H1 (cell line): Measurements from ENCODE around the gene HIC2.
"Not testable (repeated sequence)": the region's sequence is repeated elsewhere in the genome, so short reads cannot be mapped to it uniquely, and the experiment has no call there.

Source experiments
- GTF2F1 ChIP-seq: IDR thresholded peaks from 2 replicates; pipeline ENCODE4 v1.6.1; 2012; ENCODE audit warnings: low read depth, low read length, improper control_type of control experiment, borderline replicate concordance
- JUN ChIP-seq: IDR thresholded peaks from 2 replicates; pipeline ENCODE4 v1.6.1; 2011; ENCODE audit warnings: low read depth, mild to moderate bottlenecking, improper control_type of control experiment, low read length
- POLR2AphosphoS5 ChIP-seq: IDR thresholded peaks from 2 replicates; pipeline ENCODE4 v1.6.1; 2011; ENCODE audit warnings: low read depth, low read length
- SIRT6 ChIP-seq: IDR thresholded peaks from one replicate; pipeline ENCODE4 v1.7.1; 2012; ENCODE audit warnings: low read length, inconsistent platforms
- TF ChIP-seq, protein P1 (sequence below), 3 experiments: IDR thresholded peaks; 1 replicate in 2 of 3; 2 replicates in 1 of 3; pipeline versions ENCODE4 v1.5.1 to v1.6.1; 2011; ENCODE audit warnings: low read length in 3 of 3, mild to moderate bottlenecking in 3 of 3, inconsistent platforms in 2 of 3, low read depth in 1 of 3, moderate library complexity in 1 of 3; ENCODE audit not compliant: insufficient read depth in 1 of 3; ENCODE audit errors: control extremely low read depth in 1 of 3

DNA sequence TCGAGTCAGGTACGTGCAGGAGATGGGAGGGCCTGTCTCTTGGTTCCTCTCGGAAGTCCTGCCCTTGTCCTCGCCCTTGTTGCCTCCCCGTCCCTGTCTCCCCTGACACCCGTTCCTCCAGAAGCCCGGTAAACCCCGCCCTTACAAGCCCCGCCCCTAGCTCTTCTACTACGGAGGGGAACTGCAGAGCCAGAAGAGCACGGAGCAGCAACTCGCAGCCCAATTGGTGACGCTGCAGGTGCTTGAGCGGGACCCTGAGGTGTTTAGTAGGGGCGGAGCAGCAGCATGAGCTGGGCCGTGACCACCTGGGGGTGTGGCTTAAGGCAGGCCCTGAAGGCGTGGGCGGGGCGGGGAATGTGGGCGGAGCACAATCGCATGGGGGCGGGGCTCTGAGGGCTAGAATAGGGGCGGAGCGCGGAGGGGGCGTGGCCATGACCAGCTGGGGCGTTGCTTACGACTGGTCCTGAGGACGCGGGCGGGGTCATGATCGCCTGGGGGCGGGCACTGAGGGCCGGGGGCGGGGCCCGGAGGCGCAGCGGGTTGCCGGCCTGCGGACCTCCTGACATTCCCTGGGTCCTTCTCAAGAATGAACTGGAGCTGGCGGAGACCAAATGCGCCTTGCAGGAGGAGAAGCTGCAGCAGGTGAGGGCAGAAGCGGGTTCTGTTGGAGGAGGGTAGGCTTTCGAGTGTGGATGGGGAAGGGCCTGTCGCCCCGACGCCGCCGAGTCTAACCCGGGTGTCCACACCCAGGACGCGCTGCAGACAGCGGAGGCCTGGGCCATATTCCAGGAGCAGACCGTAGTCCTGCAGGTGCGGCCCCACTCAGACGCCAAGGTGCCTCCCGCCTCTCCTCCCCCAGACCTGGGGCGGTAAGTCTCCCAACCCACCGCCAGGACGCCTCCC is 51.3 kb downstream of the HIC2 start:
- TF ChIP-seq, protein P1, sequence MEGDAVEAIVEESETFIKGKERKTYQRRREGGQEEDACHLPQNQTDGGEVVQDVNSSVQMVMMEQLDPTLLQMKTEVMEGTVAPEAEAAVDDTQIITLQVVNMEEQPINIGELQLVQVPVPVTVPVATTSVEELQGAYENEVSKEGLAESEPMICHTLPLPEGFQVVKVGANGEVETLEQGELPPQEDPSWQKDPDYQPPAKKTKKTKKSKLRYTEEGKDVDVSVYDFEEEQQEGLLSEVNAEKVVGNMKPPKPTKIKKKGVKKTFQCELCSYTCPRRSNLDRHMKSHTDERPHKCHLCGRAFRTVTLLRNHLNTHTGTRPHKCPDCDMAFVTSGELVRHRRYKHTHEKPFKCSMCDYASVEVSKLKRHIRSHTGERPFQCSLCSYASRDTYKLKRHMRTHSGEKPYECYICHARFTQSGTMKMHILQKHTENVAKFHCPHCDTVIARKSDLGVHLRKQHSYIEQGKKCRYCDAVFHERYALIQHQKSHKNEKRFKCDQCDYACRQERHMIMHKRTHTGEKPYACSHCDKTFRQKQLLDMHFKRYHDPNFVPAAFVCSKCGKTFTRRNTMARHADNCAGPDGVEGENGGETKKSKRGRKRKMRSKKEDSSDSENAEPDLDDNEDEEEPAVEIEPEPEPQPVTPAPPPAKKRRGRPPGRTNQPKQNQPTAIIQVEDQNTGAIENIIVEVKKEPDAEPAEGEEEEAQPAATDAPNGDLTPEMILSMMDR (IDR thresholded peaks at IDR 0.05; ENCODE audit: control extremely low read depth in 1 of 3, insufficient read depth in 1 of 3, low read depth in 1 of 3, low read length in 3 of 3): not testable (repeated sequence)
- TF ChIP-seq GTF2F1, SIRT6, POLR2AphosphoS5, JUN: not testable (repeated sequence)
